Right ventricle myocardium inferior (tissue), 1 donor: ENCODE measurements around the gene REEP1. TPM values are rescaled to one million over a fixed set of nuclear protein-coding genes. Genes with fewer than 3 reads are reported as not detected.
"Not testable (repeated sequence)": the region's sequence is repeated elsewhere in the genome, so short reads cannot be mapped to it uniquely, and the experiment has no call there.

Experiments used
- ATAC-seq: fragments of 200-7000 bp; cut with Tn5 transposase; one replicate; pipeline ENCODE4 v1.9.1; 2020; ENCODE audit warnings: mild to moderate bottlenecking, moderate library complexity
- DNase-seq: peaks from one replicate; pipeline ENCODE4 v3.0.0; 2021; ENCODE audit errors: missing footprints
- intact Hi-C: fragments of 100-400 bp; cut with DNase I; formaldehyde crosslinking; loops from one replicate; pipeline ENCODE4 v1.11.0; 2022
- total RNA-seq: library from RNA; stranded (reverse); fragmentation: NEBNext Ultra II Directional; extraction: Animal tissue kit (Norgen Biotek cat#: 25700); gene quantifications from one replicate; pipeline ENCODE4 v1.2.1, GENCODE V29; 2021
- donor health status: DM: no; HTN: yes; CAD: no; lungs with severe emphysema.

REEP1 gene
- total RNA-seq, 1 donor from 2014 or later = 23.6 TPM

DNA sequence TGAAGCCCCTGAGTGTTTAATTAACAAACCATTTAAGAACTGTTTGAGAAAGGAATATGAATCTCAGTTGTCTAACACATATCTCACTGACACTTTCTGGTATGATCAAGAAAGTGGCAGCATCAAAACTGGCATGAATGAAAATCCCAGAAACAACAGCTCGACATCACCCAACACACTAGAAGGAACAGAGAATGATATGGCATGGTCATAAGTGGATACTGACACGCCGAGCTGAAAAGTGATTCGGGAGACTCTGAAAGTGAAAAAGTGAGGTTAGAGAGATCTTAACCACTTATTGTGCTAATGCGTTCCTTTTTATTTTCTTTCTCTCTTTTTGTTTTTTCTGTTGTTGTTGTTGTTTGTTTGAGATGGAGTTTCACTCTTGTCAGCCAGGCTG, 100.3 kb downstream of the REEP1 start:
- intact Hi-C loops = no loop called here
- DNase-seq = no peak
- no peak for ATAC-seq

DNA sequence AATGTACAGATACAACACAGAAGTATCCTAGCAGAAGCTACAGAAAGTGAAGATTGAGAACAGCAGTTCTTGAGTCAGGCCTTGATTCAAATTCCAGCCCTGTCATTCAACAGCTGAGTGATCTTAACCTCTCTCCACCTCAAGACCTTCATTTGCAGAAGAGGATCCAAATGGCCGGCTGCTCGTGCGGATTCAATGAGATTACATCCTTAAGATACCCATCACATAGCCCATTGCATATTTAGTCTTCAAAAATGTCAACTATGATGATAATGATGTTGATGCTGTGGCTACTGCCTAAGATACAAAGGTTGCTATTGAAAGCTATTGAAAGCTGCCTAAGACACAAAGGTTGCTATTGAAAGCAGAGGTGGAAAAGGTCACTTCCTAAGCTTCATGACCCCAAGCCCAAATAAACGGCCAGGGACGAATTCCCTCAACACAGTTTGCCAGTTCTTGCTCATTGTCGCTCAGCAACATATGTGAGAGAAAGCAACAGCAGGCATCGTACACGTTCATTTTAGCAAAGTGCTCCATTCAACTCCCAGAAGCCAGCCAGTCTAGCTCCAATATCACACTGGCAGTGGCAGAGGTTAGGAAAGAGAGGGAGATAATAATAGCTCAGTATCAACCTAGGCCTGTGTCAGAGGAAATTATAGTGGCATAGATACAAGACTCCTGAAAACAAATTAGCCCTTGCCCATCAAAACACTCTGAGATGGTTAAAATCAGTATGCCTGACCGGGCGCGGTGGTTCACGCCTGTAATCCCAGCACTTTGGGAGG, 102.0 kb downstream of the REEP1 start:
- ATAC-seq (peak; percentile 89), DNase-seq (no peak)
- intact Hi-C loops = no loop called here

DNA sequence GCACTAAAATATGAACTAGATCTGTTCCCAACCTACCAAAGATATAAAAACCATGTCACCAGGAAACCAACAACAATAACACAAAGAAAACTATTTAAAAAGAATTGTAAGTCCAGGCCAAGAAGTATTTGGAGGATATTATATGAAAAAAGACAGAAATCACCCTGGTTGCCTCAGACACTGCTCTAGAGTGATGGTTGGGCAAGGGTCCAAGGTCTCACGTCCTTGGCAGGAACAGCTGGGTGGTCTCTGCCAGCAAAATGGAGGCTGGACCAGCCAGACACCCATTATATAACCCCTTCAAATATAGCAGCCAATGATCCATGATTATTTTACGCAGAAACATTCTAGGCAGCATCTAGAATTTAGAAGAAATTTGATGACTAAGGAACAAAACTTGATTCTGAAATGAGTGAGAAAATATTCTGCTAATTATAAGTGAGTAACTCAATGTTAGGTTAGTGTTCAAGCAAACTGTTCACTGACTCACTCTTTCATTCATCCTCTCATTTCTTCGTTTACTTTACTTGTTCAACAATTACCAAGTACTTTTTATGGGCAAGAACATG, 102.8 kb downstream of the REEP1 start:
- ATAC-seq = no peak
- DNase-seq = no peak
- intact Hi-C loops = no loop called here

DNA sequence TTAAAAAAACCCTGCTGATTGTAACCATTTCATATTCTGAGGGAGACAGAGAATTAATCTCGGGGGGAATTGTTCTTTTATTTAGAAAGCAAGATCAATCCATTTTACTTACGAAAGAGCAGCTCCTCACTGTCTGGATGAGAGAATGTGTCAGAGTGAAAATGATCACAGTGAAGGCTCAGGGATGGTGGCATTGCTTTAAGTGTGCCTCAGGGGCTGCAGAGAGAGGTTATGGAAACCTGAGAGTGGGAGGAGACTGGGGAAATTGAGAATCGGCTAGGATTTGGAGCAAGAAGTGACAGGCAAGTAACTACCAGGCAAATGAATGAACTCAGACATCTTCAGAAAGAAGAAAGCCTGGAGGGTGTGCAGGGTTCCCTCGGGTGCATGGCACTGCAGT, 104.0 kb downstream of the REEP1 start:
- ATAC-seq (no peak), DNase-seq (no peak)
- intact Hi-C loops = no loop called here

DNA sequence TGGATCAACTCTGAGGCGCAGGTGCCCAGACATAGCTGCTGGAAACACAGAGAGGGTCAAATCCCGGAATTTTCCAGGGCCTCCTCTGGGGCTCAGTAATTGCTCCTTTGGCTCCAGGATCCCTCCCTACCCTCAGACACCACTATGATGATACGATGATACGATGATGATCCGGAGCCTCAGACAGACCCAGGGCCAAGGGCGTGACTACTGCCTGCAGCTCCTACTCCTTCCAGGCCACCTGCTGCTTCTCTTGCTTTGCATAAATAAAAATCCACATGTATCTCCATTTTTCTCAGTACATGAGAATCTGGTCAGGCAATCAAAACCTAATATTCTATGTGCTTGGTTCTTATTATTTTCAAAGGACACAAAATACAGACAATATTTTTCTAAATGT, 104.5 kb downstream of the REEP1 start:
- ATAC-seq = no peak
- no peak for DNase-seq
- intact Hi-C loops = no loop called here

DNA sequence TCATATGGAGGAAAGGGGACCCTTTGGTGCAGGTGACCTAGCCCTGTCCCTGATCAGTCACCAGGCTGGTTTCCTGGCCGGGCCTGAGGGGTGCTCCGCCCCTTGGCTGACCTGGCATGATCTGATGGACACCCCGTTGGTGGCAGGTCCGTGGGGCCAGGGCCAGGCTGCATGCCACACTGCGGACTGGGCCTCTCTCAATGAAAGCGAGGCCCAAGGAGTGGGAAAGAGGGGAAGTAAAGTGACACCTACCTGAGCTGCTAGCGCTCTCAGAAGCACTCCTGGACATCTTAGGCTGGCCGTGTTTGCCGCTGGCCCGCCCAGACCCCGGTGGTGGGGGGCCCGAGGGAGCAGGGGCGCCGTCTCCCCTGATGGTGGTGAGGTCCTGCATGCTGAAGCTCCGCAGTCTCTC, 105.0 kb downstream of the REEP1 start:
- ATAC-seq = no peak
- intact Hi-C loops = no loop called here
- no peak for DNase-seq

DNA sequence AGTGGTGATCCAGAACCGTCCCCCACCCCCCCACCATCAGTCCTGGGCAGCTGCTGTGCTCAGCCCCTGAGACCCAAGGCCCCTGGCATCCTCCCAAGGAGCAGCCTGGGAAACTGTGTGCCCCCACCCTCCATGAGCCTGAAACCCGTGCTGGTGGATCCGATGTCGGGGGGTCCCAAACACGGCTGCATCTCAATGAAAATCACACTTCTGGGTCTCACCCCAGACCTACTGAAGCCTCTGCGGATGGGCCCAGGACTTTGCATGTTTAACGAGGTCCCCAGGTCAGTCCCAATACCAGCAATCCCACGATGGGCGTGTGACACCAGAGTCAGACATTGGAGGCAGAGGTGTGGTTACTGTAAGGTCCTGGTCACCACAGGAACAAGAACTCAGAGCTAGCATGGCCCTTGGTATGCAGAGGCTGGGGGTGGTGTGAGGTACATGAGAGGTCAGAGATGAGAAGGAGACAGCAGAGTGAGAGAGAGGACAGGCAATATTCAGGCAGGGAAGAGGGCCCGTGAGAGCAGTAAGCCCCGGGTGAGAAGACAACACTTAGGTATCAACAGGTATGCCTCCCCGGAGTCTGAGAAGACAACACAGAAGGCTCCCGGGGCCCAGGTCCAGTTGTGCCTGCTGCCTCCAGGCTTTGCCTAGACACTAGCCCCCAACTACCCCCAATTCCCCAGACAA, 105.6 kb downstream of the REEP1 start:
- intact Hi-C loops = no loop called here
- DNase-seq (no peak), ATAC-seq (no peak)

DNA sequence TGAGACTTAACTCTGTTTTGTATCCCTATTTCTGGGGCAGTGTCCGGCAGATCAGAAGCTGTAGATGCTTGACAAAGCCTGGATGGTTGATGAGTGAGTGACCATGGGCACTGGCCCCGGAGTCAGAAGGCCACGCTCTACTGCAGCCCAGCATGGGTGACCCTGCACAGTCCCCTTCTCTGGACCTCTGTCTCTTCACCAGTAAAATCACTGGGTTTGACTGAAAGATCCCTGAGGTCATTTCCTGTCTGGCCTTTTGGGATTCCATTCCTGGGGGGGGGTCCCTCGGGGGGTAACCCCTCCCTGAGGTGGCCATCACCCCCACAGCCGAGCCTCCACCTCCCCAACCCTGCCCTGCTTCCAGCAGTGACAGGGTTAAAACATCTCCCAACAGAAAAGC, 106.5 kb downstream of the REEP1 start:
- ATAC-seq (no peak), DNase-seq (no peak)
- intact Hi-C loops = no loop called here

DNA sequence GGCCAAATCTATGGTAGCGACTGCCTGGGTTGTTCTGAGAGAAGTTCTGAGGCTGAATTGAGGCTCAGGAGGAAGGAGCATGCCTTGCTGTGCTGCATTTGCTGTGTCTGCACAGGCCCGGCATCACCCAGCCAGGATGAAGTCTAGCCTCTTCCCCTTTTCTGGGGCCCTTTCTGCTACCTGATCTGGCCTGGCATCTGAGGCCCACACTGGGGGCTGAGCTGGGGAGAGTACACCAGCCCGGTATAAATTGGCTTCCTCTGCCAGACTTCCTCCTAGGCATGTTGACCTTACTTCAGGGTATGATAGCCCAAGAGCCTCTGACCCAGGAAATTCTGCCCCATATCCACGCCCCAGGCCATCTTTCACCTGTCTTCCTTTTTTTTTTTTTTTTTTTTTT, 108.2 kb downstream of the REEP1 start:
- no peak for ATAC-seq
- DNase-seq = no peak
- intact Hi-C loops = no loop called here

DNA sequence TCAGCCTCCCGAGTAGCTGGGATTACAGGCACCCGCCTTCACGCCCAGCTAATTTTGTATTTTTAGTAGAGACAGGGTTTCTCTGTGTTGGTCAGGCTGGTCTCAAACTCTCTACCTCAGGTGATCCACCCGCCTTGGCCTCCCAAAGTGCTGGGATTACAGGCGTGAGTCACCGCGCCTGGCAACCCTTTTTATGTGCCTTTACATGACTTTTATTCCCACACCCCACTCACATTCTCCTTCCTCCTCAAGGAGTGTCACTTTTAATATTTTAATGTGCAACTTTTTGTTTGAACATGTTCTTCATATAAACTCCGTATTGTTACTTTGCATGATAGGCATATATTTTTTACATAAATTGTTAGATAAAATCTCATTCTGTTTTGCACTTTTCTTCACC, 108.9 kb downstream of the REEP1 start:
- intact Hi-C loops, ATAC-seq, DNase-seq: not testable (repeated sequence)

DNA sequence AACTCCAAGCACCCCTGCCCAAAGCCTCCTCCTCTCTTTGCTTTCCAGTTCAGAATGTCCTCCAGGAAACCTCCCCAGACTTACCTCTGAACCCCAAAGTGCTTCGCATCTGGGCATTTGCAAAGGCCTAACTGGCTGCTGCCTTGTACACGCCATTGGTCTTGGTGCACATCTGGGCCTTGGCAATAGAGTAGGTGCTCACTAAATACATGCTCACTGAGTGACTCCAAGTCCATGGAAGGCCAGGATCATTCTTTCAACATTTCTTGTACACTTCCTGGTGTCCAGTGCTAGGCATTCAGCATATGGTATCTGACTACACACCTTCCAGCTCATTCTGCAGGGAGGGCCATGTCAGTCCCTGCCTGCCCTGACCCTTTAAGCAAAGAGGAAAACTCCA, 109.7 kb downstream of the REEP1 start:
- DNase-seq (no peak), ATAC-seq (no peak)
- intact Hi-C loops = no loop called here

DNA sequence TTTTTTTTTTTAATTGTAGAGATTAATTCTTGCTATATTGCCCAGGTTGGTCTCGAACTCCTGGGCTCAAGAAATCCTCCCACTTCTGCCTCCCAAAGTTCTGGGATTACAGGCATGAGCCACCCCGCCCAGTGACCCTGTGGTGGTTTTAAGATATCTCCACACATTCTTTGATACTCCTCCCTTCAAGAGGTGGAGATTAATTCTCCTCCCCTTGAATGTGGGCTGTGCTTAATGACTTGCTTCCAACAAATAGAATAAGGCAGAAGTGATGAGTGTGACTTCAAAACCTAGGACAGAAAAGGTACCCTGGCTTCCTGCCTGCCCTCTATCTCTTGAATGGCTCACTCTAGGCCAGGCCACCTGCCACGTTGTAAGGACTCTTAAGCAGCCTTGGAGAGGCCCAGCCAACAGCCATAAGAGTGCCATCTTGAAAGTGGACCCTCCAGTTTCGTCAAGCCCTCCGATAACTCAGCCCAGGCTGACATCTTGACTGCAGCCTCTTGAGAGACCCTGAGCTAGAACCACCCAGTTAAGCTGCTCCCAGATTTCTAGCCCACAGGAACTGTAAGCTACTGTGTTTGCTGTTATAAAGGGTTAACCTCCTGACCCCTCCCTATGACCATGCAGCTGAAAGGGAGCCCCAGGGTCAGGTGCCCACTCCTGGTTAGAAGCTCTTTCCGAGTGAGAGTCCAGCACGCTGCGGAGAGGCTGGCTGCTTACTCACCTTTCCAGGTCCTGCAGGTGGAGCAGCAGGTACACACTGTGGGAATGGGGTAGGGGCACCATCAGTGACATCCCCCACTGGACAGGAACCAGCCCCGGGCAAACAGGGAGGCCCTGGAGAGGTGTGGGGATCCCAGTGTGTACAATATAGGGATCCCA, 110.5 kb downstream of the REEP1 start:
- intact Hi-C loops = no loop called here
- ATAC-seq = no peak
- DNase-seq = no peak

DNA sequence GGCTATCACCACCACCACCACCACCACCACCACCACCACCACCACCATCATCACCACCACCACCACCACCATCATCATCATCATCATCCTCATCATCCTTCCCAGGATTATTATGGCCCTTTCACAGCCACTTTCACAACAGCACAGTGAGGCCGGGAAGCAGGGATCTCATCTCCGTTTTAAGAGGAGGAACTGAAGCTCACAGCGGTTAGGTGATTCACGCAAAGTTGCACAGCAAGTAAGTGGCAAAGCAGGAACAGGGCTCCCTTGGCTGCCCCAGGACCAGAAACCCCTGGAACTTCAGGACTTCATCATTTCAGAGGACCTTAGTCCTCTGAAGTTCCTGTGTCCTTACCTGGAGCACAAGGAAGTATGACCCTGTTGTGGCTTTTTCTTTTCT, 111.4 kb downstream of the REEP1 start:
- intact Hi-C loops = no loop called here
- DNase-seq = no peak
- ATAC-seq = no peak

DNA sequence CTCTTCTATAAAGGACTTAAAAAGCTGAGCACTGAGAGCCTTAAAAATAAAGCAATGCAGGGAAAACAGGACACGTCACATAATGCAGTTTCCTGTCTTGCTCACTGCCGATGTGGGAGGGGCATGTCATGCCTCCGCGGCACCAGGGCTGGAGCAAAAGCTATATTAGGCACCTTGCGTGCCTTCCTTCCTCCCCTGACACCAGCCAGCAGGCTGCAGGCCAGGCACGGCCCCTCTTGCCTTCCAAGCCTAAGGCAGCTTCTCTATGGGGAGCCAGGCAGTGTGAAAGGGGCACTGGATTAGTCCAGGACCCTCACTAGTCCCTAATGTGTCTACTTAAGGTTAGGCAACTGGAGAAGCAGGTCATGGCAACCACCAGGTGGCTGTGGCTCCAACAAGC, 111.8 kb downstream of the REEP1 start:
- DNase-seq (peak; percentile 85), ATAC-seq (peak; percentile 78)
- intact Hi-C loops = loop anchor here (2.0 kb wide), 1 partner anchor 49 kb away; no protein-coding TSS in a partner anchor

DNA sequence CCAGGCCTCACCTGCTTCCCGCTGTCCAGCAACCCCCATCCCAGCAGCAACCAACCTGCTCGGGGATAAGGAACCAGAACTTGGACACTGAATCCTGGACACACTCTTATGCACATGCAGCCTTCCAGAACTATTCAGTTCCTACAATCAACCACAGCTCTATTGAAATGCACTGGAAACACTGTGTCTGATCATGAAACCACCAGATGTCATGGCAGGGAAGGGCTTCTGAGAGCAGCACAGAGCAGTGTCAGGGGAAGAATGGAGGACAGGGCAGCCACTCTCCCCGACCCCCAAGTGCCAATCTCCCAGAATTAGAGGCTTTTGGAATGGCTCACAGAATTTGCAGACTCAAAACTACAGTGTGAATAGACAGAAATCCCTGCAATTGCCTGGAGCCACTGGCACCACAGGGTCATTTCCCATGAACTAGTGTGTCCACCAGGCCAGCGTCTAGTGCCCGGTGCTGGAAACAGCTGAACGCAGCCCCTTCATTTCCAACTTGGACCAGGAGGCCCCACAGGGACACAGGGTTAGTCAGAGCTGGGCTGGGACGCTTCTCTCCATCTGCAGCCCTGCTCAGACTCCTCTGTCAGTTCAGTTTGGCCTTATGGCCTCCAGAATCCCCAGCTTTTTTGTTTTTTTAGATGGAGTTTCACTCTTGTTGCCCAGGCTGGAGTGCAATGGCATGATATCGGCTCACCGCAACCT, 112.6 kb downstream of the REEP1 start:
- intact Hi-C loops = loop anchor here (2.0 to 5.0 kb wide), 3 partner anchors 50 to 218 kb away; partner anchors contain the start of gene KDM3A
- DNase-seq (no peak), ATAC-seq (peak; percentile 14)

DNA sequence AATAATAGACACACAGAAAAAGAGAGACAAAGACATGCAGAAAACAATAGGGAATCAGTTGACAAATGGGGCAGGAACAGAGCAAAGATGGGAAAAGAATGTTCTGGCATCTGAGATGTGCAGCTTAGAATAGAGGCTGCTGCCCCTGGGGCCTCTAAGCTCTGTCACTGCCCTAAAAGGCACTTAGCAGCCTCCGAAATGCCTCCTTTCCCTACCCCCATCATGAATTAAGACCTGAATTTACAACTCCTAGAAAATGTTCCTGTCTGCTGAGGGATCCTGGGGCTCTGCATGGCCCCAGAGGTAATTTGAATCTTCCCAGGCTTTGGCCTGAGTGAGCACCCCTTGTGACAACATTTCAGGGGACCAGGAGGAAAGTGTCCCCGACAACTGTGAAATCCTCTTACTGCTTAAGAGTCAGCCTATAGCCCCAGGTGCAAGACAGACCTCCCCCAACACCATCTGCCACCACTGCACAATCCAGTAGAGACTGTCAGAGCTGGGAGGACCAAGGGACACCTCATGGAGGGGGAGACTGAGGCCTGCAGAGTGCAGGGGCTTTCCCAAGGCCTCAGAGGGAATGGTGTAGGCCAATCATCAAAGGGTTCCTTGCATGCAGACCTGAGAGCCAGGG, 113.4 kb downstream of the REEP1 start:
- ATAC-seq (no peak), DNase-seq (no peak)
- intact Hi-C loops = loop anchor here (2.0 to 5.0 kb wide), 3 partner anchors 51 to 218 kb away; partner anchors contain the start of gene KDM3A

DNA sequence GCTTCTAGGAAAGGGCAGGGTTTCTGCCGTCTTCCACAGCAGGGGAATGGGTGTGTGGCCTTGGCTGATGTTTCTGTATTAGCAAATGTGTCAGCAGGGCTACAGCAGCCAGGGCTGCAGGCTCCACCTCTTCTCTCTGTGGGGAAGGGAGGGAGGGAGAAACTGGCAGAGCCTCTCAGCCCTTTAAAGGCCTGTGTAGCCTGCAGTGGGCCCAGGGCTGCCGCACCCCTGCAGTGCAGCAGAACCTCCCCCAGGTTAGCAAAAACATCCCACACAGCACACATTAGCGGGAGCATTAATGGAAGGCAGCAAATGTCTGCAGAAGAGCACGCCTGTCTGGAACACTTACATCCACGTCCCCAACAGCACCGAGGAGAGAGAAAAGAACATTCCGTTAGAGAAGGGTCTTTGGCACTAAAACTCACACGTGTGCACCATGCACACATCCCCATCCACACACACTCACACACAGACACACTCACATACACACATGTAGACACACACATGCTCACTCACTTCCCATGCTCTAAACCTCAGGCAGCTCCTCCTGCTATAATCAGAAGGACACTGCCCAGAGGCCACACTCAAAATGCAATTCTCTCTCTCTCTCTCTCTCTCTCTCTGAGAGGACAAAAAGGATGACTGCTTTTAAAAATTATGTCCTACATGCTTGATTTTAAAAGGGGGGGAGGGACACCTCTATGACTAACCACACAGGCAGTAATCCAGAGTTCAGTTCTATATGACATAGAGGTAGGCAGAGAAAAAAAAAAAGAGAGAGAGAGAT, 114.1 kb downstream of the REEP1 start:
- DNase-seq (peak; percentile 79), ATAC-seq (peak; percentile 89)
- intact Hi-C loops = loop anchor here (5.0 kb wide), 2 partner anchors 74 to 219 kb away; partner anchors contain the start of gene KDM3A
